Stimulated activated CD8-positive, alpha-beta memory T cell treated with anti-CD3 and anti-CD28 coated beads, Interleukin-7, amount 100 ng/mL, for 24 hours (primary cell): ENCODE data around the gene LARP1.
"Not testable (repeated sequence)": the region's sequence is repeated elsewhere in the genome, so short reads cannot be mapped to it uniquely, and the experiment has no call there.

ENCODE experiments used
- DNase-seq: peaks from one replicate; pipeline ENCODE4 v3.0.0-alpha.2; 2020; ENCODE audit warnings: low read depth

Gene LARP1

DNA sequence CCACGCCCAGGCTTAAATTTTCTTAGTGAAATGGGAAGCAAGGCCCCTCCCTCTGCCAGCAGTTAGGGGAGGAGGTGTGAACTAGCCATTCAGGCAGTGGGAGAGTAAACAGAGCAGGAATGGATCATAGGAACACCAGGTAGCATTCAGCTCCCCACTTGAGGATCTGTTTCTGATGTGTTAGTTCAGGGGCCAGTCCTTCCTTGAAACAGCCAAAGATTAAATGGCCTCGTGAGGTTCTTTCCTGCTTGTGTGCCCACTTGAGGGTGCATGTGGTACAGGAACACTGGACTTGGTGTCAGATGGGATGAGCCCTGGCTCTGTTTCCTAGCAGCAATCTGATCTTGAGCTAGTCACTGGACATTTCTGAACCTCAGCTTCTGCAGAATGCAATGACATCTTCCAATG lies 74.0 kb downstream of the LARP1 start:
- no peak for DNase-seq

DNA sequence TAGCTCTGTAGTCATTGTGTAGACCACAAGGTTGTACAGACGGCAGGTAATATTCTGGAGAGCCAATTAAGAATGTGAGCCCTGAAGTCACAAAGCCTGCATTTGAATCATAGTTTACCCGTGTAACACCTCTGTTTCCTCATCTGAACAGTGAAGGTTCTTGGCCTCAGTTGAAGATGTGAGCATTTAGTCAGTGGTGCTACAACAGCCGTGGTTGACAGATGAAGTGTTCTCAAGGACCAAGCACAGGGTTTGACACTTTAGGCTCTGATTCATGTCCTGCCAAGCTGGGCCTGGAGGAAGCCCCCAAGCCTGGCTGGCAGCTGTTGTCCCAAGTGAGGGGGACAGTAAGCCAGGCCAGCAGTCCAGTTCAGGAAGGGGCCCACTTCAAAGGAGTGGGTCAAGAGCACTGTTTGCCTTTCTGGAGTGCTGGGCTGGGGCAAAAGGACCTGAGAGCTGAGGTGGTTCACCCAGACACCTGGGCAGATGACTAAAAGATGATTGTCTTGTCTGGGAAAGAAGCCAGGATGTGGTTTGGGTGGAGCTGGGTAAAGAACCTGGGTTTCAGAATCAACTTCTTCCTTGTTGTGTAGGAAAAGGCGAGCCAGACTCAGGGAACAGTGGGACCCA lies 74.5 kb downstream of the LARP1 start:
- no peak for DNase-seq

DNA sequence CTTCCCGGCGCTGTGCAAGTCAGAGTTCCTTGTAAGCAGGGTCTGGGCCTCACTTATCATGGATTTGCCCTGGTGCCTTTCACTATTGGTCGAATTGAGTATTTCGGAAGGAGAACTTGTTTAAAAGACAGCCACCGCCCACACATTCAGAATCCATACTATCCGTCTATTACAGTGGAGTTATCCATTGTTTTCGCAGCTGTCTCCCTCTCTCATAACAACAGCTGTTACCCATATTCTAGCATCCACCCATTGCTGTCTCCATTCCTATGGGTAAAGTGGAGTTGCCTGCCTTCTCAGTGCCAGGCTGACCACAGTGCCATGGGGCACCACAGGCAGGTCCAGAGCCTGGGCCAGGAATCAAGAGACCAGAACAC lies 75.0 kb downstream of the LARP1 start:
- DNase-seq = no peak

DNA sequence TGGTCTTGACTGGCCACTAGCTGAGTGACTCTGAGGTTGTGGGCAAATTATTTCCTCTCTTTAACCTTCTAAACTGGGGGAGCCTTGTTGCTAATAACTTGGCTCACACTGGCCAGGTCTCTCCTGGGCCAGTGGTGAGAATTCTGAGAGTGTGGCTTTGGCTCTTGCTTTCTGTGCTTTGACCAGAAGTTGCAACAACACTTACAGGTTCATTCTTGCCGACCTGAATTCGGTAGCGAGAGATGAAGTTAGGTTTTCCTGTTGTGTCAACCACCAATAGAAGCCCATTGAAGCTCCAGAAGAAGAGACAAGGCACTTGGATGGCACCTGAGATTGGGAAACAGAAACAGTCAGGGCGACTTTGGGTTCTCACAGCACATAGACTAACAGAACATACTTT lies 75.4 kb downstream of the LARP1 start:
- DNase-seq = no peak

DNA sequence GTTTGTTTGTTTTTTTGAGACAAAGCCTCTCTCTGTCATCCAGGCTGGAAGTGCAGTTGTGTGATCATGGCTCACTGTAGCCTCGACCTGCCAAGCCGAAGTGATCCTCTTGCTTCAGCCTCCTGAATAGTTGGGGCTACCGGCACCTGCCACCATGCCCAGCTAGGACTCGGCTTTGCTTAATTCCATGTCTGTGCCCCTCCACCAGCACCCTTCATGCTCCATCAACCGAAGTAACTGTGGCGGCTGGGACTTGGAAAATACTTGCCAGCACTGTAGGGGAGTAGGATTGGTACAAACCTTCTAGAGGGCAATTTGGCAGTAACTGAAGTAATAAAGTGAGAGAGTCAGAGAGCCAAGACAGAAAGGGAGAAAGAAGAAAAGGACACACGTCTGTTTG lies 76.3 kb downstream of the LARP1 start:
- DNase-seq = no peak

DNA sequence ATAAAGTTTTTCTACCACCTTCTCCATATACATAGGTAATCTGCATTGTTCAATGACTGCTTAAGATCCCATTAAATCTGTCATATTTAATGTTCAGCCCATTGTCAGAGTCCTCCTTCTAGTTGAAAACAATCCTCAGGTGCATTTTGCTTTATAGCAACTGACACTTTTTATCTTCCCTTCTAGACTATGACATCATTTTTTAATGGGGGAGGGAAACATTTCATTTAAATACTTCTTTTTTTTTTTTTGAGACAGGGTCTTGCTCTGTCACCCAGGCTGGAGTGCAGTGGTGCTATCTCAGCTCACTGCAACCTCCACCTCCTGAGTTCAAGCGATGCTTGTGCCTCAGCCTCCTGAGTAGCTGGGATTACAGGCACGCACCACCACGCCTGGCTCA lies 77.6 kb downstream of the LARP1 start:
- DNase-seq = not testable (repeated sequence)

DNA sequence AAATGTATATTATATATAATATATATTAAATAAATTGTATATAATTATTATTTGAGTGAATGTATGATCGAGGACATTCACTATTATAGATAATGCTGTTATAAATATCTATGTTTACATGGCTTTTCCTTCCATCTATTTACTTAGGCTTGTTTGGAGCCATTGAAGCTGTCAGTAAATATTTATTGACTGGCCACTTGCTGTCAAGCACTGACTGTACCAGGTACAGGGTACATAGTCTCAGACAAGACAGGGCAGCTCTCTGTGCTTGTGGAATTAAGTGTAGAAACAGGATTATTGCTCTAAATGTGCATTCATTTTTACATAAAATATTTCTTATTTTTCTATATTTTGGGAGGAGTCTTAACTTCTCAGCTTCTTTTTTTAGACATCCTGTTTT lies 78.9 kb downstream of the LARP1 start:
- no peak for DNase-seq

DNA sequence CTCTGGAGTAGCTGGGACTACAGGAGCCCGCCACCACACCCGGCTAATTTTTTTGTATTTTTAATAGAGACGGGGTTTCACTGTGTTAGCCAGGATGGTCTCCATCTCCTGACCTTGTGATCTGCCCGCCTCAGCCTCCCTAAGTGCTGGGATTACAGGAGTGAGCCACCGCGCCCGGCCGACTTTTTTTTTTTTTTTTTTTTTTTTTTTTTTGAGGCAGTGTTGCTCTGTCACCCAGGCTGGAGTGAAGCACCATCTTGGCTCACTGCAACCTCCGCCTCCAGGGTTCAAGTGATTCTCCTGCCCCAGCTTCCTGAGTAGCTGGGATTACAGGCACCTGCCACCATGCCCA lies 80.5 kb downstream of the LARP1 start:
- not testable (repeated sequence) for DNase-seq

DNA sequence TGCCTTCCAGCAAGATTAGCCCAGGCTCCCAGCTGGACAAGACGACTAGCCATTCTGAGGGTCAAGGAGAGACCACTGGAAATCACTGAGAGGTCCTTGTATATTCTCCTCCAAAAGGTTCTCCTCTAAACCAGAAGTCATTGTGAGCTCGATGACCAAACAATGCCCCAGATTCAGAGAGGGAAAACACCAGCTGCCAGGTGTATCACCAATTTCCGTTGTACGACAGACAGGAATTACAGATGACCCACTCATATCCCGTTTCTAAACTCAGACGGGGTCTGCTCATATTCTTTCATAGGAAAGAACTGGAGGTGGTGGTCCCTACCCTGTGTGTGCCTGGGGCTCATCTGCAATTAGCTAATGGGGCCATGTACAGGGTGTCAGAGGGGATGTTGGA lies 81.0 kb downstream of the LARP1 start:
- no peak for DNase-seq

DNA sequence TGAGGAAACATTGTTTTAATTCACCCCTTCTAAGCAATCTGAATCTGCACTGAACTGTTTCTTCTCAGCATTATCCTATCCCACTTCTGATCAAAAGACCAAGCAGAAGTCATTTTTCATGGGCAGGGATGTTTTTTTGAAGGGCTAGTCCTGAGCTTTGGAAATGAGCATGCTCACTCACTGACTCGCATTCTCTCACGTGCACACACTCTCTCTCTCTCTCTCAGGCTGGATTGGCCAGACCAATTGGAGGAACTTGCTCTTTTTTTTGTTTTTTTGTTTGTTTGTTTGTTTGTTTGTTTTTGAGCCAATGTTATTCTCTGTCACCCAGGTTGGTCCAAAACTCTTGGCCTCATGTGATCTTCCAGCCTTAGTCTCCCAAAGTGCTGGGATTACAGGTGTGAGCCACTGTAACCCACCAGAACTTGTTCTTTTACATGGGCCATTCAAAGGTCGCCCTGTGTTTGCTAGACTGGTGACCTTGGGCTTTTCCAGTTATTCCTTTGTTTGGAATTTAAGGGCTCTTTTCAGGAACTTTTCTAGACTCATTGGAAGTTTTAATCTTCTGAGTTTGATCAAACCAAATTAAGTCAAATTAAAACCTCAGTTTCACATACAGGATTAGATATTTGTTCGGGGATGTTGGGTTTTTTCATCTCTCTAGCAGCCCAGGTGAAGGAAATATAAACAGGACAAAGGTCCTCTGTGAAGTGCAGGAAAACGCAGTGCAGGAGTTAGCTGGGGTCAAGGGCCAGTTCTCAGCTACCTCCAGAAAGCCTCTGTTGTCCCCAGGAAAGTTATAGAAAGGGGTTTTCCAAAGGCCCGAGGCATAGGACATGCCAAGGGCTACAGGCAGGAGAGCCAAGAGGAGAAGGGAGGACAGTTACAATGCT lies 82.1 kb downstream of the LARP1 start:
- no peak for DNase-seq

DNA sequence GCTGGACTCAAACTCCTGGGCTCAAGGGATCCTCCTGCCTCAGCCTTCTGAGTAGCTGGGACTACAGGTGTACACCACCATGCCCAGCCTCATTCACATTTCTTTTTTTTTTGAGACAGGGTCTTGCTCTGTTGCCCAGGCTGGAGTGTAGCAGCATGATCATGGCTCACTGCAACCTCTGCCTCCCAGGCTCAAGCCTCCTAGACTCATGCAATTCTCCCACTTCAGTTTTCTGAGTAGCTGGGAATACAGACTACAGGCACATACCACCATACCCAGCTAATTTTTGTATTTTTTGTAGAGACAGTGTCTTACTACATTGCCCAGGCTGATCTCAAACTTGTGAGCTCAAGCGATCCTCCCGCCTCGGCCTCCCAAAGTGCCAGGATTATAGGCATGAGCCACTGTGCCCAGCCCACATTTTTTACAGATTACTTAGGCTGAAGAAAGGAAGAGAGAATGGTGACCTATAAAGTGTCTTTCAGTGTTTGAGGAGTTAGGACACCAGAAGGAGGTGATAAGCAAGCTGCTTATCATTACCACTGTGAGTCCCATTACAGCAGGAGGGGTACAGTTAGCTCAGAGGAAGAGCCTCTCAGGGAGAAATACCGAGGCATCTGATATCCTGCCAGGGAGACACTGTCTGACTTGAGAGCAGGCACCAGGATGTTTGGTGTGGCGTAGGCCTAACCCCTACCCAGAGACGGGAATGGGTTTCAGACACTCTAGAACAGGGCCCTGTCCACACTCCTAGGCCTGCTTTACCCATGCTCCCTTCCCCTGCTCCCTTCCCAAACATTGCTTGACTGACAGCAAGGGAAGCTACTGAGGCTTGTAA lies 85.5 kb downstream of the LARP1 start:
- DNase-seq = no peak

DNA sequence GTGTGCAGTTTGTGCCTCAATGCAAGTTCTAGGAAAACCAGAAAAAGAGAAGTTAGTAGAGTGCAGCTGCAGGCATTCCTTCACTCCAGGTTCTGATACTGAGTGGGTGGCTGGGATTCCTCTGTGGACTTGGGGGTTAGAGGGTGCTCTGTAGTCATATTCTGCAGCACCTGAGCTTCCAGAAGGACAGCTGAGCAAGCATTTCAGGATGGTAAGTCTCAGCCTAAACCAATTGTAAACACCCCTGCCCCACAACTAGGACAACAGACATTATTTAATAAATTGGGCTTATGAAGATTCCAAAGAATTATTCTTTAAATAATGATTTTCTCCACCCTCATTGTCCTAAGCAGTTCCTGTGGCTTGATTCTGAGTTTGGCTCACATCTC lies 86.1 kb downstream of the LARP1 start:
- no peak for DNase-seq

DNA sequence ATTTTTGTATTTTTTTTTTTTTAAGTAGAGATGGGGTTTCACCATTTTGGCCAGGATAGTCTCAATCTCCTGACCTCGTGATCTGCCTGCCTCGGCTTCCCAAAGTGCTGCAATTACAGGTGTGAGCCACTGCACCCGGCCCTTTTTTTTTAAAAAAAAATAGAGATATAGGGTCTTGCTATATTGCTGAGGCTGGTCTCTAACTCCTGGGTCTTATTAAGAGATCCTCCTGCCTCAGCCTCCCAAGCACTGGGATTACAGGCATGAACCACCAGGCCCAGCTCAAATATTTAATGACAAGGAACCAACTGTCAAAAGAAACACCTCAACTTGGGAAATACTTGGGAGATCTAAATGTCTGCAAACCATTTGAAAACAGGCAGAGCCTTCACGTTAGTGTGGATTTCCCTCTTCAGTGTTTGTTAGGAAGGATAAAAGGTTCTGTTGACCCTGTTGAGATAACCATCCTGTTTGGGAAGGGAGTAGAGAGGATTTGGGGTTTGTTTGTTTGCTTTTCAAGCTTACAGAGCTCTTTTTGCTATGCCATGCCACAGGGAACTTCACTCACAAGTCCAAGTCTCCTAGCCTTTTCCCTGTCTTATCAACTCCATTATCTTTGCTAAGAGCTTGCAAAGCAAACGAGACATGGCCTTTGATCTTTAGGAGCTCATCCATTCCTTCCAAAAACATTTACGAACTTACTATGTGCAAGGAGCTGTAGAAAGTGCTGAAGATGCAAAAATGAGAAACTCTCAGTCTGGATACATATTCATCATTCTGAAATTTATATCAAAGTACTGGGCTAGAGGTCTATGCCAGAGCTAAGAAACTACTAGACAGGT lies 87.7 kb downstream of the LARP1 start:
- no peak for DNase-seq

DNA sequence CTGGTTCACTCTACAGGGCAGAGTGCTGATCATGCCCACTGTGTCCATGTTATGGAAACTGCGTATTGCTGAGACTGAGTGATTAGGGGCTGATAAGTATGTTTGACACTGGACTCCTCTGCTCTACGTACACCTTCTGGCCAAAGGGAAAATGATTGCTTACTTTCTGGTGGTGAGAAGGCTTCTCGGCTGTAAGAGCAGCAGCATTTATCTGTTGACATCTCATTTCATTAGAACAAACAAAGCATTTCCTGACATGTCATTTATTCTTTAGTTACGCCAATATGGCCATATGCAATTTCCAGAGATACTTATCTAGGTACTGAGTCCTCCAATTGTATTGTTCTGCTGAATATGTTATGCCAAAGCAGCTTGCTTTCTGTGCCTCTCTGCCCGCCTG lies 89.6 kb downstream of the LARP1 start:
- DNase-seq = no peak

DNA sequence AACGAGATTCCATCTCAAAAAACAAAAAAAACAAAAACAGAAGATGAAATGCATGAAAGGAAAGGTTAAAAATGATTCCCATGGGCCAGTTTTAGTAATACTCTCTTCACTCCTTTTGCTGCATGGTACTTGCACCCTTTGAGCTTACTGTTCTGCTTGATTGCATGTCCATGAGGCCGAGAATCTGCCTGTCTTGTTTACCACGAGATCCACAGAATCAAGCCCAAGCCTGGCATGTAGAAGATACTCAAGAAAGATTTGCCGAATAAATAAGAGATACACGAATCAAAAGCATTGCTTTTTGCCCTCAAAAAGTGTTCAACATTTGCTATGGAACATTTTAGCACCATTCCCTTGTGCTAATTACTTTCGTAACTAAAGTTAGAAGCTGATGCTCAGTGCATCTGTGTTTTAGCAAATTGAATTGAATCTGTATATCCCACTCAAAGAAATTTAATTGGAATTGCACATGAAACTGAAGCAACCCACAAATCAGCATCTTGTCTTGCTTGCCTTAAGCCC lies 94.1 kb downstream of the LARP1 start:
- DNase-seq = no peak

DNA sequence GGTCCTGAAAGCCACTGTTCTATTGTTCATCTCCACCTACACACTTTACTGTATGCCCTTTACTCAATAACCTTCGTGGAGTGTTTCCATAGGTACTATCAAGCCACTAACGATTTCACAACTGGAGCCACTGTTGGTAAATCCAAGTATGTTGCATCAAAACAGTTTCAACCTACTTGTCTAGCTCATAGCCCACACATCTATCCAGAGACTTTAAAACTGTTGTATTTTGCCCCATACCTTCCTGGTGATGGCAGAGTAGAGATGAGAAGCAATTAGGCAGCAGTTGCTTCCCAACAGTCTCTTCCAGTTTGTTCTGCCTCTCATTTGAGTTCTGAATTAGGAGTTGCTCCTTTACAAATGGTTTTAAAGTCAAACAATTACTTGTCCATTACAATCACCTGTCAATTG lies 94.6 kb downstream of the LARP1 start:
- DNase-seq = no peak

DNA sequence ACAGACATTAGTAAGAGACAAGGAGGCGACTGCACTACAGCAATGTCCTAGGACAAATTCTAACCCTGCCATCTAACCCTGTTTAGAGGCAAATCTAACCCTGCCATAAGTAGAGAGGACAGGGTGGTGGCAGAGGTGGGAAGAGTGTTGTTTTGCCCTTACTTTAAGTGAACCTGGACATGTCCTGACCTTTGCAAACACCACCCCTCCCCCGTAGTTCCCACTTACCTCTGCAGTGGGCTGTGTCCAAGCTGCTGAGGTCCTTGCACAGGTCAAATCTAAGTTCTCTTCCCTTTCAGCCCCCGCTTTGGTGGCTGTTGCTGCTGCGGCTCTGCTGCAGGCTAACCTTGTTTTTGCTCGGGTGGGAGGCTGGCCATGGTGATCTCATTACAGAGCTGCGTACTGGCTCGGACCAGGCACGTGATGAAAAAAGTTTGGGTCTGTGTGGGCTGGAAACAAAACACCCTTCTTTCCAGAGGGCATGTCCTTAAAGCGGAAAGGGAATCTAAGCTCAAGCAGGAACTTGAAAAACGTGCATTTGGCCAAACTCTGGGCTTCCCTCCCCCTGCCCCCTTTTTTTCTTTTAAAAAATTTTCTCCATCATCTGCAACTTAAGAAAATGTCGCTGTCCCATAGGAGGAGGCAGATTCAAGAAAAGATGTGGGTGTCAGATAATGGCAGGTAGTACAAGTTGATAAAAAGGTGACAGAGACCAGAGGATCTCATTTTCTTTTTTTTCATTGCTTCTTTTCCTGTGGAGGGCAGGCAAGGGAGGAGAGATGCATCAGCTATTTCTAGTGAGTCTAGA lies 95.3 kb downstream of the LARP1 start, which contains the start of gene FAXDC2:
Gene FAXDC2 (minus strand): TSS at position 349 of the 808 bp plus-strand sequence. CDS start 12,425 bp downstream, outside the sequence.
- DNase-seq = no peak

DNA sequence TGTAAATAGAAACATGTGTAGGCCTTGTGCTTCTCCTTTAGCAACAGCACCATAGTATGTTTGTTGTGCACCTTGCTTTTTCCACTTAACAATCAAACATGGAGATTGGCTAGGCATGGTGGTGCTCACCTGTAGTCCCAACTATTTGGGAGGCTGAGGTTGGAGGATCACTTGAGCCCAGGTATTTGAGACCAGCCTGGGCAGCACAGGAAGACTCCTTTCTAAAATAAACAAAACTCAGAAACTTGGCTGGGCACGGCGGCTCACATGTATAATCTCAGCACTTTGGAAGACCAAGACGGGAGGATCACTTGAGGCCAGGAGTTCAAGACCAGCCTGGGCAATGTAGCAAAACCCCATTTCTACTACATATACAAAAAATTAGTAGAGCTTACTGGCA lies 96.2 kb downstream of the LARP1 start:
- DNase-seq = no peak

DNA sequence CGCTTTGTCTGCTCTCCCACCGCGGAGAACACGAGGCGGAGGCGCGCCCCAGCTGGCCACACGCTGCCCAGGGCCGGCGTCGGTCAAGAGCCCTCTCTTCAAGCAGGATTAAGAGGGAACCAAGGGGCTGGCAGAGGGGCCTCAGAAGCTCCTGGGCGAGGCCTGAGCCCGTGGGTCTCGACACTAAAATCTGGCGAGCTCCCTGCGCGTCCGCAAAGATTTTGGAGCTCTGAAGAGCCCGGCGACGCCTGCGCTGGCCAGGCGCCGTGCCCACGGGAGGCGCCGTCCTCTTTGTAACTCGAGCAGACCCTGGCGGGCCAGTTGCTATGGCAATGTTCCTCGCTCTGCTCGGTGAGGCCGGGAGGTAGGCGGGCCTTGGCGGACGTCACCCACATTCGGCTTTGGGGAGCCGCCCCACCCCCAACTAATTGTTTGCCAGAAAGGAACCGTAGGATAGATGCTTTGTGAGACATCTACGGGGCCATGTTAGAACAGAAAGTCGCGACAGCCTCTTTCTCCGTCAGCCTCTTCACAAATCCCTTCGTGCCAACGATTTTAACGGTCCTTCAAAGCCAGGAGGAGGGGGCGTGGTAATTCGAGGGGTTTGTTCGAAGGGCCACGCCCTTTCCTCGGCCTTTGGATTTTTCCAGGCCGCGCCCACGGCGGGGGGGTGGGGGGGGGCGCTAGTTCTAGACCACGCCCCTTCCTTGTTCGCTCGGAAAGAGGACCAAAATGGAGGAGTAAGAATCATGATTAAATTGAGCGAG lies 102.5 kb downstream of the LARP1 start:
- DNase-seq = peak; percentile 68
